OCI-LY3 (cell line): ENCODE results near the gene NOP9.

ENCODE experiments used
- H2AFZ ChIP-seq: fragments of 200-600, 300-600 bp; shearing (Covaris generic); 2 replicates; pipeline ENCODE4 v1.6.0; 2014; ENCODE audit warnings: antibody characterized with exemption, low read depth, low read length
- H3K27ac ChIP-seq: fragments of 200-600, 300-600 bp; sonication (generic); 2 replicates; pipeline ENCODE4 v1.5.1; 2014; ENCODE audit warnings: mild to moderate bottlenecking, low read length, moderate library complexity, mixed read lengths
- H3K27me3 ChIP-seq: fragments of 200-600, 300-600 bp; sonication (generic); 2 replicates; pipeline ENCODE4 v1.6.1; 2014; ENCODE audit warnings: low read depth, low read length, mixed read lengths
- H3K36me3 ChIP-seq: fragments of 200-600, 300-600 bp; sonication (generic); replicated peaks from 2 replicates; pipeline ENCODE3; 2014; ENCODE audit warnings: low read depth, low read length, mixed read lengths
- H3K4me1 ChIP-seq: fragments of 300-600, 200-600 bp; sonication (generic); 2 replicates; pipeline ENCODE4 v1.6.1; 2014; ENCODE audit warnings: low read length, mixed read lengths
- H3K4me2 ChIP-seq: fragments of 200-600, 300-600 bp; sonication (generic); 2 replicates; pipeline ENCODE4 v1.6.1; 2014; ENCODE audit warnings: low read length, mixed read lengths
- H3K4me3 ChIP-seq: fragments of 300-600, 200-600 bp; sonication (generic); 2 replicates; pipeline ENCODE4 v1.5.1; 2014; ENCODE audit warnings: antibody characterized with exemption, mild to moderate bottlenecking, low read length, moderate library complexity
- H3K79me2 ChIP-seq: fragments of 300-600, 200-600 bp; shearing (Covaris generic); 2 replicates; pipeline ENCODE4 v1.6.1; 2014; ENCODE audit warnings: mild to moderate bottlenecking, low read length, mixed read lengths
- H3K9ac ChIP-seq: fragments of 300-600, 200-600 bp; shearing (Covaris generic); 2 replicates; pipeline ENCODE4 v1.6.0; 2014; ENCODE audit warnings: mild to moderate bottlenecking, low read length, moderate library complexity
- H3K9me3 ChIP-seq: fragments of 200-600, 300-600 bp; shearing (Covaris generic); 2 replicates; pipeline ENCODE4 v1.6.1; 2014; ENCODE audit warnings: low read length, mixed read lengths; ENCODE audit not compliant: insufficient read depth
- H4K20me1 ChIP-seq: fragments of 200-600, 300-600 bp; sonication (generic); 2 replicates; pipeline ENCODE4 v1.6.1; 2016; ENCODE audit warnings: low read length, mixed read lengths; ENCODE audit not compliant: insufficient read depth
- EZH2phosphoT487 ChIP-seq: fragments of 200-600 bp; shearing (Covaris generic); IDR thresholded peaks from 2 replicates; pipeline ENCODE4 v1.6.1; 2018; ENCODE audit warnings: antibody characterized with exemption, mixed run types, low read depth
- TF ChIP-seq, protein P1 (sequence below): fragments of 200-600, 300-600 bp; sonication (generic); IDR thresholded peaks from 2 replicates; pipeline ENCODE4 v1.5.1; 2014; ENCODE audit warnings: antibody characterized with exemption, low read length, low read depth

NOP9 gene

DNA sequence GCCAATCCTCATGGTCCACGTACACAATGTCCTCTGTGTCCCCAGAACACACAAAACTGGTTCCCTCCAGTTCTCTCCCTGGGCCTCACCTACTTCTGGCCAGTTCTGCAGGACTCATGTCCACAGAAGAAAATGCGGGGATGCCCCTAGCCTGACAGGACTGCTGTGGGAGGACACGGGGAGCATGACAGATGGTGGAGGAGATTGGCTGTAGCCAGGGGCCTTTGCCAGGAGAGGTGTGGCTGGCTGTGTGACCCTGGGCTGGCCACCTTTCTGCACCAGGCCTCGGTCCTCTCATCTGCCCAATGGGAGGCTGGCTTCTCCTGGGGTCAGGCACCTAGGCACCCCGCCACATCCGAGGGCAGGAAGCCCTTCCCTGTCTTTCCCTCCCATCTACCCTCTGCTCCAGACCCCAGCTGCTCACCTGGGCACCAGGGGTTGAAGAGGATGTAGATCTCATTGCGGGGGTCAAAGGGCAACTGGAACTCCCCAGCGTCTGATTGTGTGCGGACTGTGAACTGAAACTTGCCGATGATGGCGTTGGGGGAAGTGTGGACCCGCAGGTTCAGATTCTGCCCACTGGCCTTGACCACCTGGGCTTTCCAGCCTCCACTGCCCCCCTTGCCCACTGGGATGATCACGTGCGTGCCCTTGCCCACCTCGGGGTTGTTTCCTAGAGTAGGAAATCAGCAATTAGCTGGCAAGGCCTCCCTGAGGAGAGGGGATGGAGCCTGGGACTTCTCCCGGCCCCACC is 39.4 kb upstream of the NOP9 start:
- no peaks in the 10 kb centered on the region for H3K79me2 ChIP-seq
- H4K20me1 ChIP-seq, result no peaks in the 10 kb centered on the region
- no peak overlapping the region for H3K4me3 ChIP-seq
- H2AFZ ChIP-seq, result no peak overlapping the region
- H3K4me1 ChIP-seq, result no peaks in the 10 kb centered on the region
- no peaks in the 10 kb centered on the region for H3K36me3 ChIP-seq
- no peaks in the 10 kb centered on the region for H3K9me3 ChIP-seq
- H3K4me2 ChIP-seq, result no peak overlapping the region
- TF ChIP-seq, protein P1, sequence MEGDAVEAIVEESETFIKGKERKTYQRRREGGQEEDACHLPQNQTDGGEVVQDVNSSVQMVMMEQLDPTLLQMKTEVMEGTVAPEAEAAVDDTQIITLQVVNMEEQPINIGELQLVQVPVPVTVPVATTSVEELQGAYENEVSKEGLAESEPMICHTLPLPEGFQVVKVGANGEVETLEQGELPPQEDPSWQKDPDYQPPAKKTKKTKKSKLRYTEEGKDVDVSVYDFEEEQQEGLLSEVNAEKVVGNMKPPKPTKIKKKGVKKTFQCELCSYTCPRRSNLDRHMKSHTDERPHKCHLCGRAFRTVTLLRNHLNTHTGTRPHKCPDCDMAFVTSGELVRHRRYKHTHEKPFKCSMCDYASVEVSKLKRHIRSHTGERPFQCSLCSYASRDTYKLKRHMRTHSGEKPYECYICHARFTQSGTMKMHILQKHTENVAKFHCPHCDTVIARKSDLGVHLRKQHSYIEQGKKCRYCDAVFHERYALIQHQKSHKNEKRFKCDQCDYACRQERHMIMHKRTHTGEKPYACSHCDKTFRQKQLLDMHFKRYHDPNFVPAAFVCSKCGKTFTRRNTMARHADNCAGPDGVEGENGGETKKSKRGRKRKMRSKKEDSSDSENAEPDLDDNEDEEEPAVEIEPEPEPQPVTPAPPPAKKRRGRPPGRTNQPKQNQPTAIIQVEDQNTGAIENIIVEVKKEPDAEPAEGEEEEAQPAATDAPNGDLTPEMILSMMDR, result no peak
- TF ChIP-seq EZH2phosphoT487, result no peak
- no peak overlapping the region for H3K27ac ChIP-seq
- H3K27me3 ChIP-seq, result no peaks in the 10 kb centered on the region
- H3K9ac ChIP-seq, result no peak overlapping the region

DNA sequence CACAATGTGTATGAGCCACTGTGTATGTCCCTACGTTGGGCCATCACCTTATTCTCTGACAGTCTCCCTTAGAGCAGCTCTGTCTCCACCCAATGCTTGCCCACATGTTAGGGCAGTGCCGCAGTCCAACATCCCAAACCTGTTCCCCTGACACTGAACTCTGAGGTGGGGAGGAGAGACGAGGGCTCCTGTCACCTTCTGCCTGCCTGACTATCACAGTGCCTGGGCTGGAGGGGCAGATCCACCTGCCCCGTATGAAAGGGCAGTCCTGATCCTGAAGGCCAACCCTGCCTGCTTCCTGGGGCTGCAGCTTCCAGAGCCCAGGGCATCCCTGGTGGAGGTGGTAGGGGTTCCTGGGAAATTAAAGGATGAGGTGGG is 38.9 kb upstream of the NOP9 start:
- TF ChIP-seq, protein P1, result no peak
- no peak for TF ChIP-seq EZH2phosphoT487
- Histone ChIP-seq H3K4me3 (no peak overlapping the region), H3K27me3 (no peaks in the 10 kb centered on the region), H3K9me3 (no peaks in the 10 kb centered on the region), H2AFZ (no peak overlapping the region), H3K9ac (no peak overlapping the region), H3K79me2 (no peaks in the 10 kb centered on the region), H3K4me2 (no peak overlapping the region), H3K27ac (no peak overlapping the region), H3K36me3 (no peaks in the 10 kb centered on the region), H3K4me1 (no peaks in the 10 kb centered on the region), H4K20me1 (no peaks in the 10 kb centered on the region)

DNA sequence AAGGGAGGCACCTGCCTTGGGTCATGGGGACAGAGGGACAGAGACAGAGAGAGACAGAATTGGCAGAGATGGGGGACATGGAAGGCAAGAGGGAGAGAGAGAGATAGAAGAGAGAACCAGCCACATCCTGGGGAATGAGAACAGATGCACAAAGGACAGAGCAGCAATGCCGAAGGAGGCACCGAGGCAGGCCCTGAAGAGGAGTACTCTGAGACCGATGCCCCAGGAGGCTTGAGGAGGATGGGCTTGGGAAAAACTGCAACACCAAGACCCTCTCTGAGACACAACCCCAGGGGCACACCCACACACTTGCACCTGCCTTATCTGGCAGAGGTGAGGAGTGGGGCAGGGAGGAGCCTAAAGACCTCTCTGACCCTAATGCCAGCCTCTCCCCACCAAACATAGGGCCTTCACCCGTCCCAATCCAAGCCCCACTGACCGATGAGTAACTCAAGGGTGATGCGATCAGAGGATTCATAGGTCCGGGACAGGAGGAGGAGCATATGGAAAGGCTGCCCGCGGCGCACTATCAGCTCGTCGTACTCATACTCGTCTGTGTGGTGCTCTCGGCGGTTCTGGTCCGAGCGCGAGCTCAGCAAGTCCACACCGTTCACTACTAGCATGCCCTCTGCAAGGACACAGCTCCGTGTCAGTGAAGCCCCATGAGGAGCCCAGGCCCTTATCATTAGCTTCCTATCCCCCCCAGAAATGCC is 38.2 kb upstream of the NOP9 start:
- Histone ChIP-seq H3K9ac (no peak overlapping the region), H3K36me3 (no peaks in the 10 kb centered on the region)

DNA sequence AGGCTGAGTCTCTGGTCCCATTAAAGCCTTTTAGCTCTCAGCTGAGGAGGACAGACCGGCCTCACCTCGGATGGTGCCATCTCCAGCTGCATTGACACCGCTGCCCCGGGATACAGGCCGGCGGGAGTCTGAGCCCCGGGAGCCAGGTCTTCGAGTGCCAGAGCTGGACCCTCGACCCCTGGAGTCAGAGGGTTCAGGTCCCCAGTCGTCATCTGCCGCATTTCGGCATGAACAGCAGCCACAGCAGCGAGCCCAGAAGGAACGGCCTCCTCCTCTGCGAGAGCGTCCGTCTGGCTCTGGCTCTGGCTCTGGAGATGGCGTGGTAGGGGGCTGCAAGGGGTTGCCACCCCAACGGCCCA is 37.7 kb upstream of the NOP9 start:
- Histone ChIP-seq H3K9me3 (no peaks in the 10 kb centered on the region), H3K36me3 (no peaks in the 10 kb centered on the region), H3K27me3 (no peaks in the 10 kb centered on the region), H3K4me2 (no peak overlapping the region), H4K20me1 (no peaks in the 10 kb centered on the region), H3K4me1 (no peaks in the 10 kb centered on the region), H3K9ac (no peak overlapping the region), H3K4me3 (no peak overlapping the region), H3K79me2 (no peaks in the 10 kb centered on the region), H2AFZ (no peak overlapping the region), H3K27ac (no peak overlapping the region)
- TF ChIP-seq, protein P1, result no peak
- no peak for TF ChIP-seq EZH2phosphoT487

More for the DNA sequence above, 38.2 kb upstream of the NOP9 start:
- Histone ChIP-seq H3K79me2 (no peaks in the 10 kb centered on the region), H3K27me3 (no peaks in the 10 kb centered on the region), H3K9me3 (no peaks in the 10 kb centered on the region), H2AFZ (no peak overlapping the region), H3K4me1 (no peaks in the 10 kb centered on the region), H3K27ac (no peak overlapping the region), H4K20me1 (no peaks in the 10 kb centered on the region), H3K4me3 (no peak overlapping the region), H3K4me2 (no peak overlapping the region)
- TF ChIP-seq EZH2phosphoT487, result no peak
- TF ChIP-seq, protein P1, result no peak
